GM18507 (cell line): ENCODE measurements around the gene PTCH1.
A peak's percentile ranks its signal among the peaks of the same experiment; 100 is the strongest.

ENCODE experiments used
- DNase-seq: peaks from one replicate; pipeline ENCODE4 v3.0.0; 2011; ENCODE audit warnings: low read depth; ENCODE audit not compliant: insufficient read length; ENCODE audit errors: extremely low spot score
- FAIRE-seq: peaks from 2 replicates; lab custom pipeline; 2011; peaks lifted over from hg19 to GRCh38; lab: Jason Lieb, UNC

The PTCH1 gene

GRCh38 chr9:95503369-95503768 is 13.4 kb downstream of the PTCH1 start:
- FAIRE-seq (no peak), DNase-seq (no peak)

GRCh38 chr9:95502248-95502647 is 14.5 kb downstream of the PTCH1 start:
- DNase-seq (no peak), FAIRE-seq (no peak)

- no peak for DNase-seq
- no peak for FAIRE-seq
Observed at GRCh38 chr9:95499847-95500246, 16.9 kb downstream of the PTCH1 start.

GRCh38 chr9:95499046-95499676 is 17.6 kb downstream of the PTCH1 start:
- DNase-seq (no peak), FAIRE-seq (no peak)

- FAIRE-seq = no peak
- DNase-seq = no peak
Observed at GRCh38 chr9:95498641-95499040, 18.1 kb downstream of the PTCH1 start.

GRCh38 chr9:95497772-95498171 is 19.0 kb downstream of the PTCH1 start:
- DNase-seq (no peak), FAIRE-seq (no peak)

- FAIRE-seq (no peak), DNase-seq (no peak)
Observed at GRCh38 chr9:95496687-95497086, 20.1 kb downstream of the PTCH1 start.

- DNase-seq = no peak
- FAIRE-seq = no peak
Observed at GRCh38 chr9:95495961-95496360, 20.8 kb downstream of the PTCH1 start.

- no peak for FAIRE-seq
- DNase-seq = no peak
Observed at GRCh38 chr9:95495529-95495928, 21.2 kb downstream of the PTCH1 start.

GRCh38 chr9:95494416-95495371 is 22.1 kb downstream of the PTCH1 start:
- peak; percentile 86 for FAIRE-seq

GRCh38 chr9:95494022-95494415 is 22.8 kb downstream of the PTCH1 start:
- no peak for DNase-seq
- FAIRE-seq = no peak

More at GRCh38 chr9:95494416-95495371, 22.1 kb downstream of the PTCH1 start:
- DNase-seq = peak; percentile 50

GRCh38 chr9:95493402-95493801 is 23.4 kb downstream of the PTCH1 start:
- DNase-seq = no peak
- no peak for FAIRE-seq

GRCh38 chr9:95491543-95492320 is 25.0 kb downstream of the PTCH1 start:
- no peak for DNase-seq
- no peak for FAIRE-seq

- DNase-seq (no peak), FAIRE-seq (no peak)
Observed at GRCh38 chr9:95488954-95489353, 27.8 kb downstream of the PTCH1 start.

GRCh38 chr9:95486318-95486717 is 30.5 kb downstream of the PTCH1 start:
- FAIRE-seq (no peak), DNase-seq (no peak)

- FAIRE-seq (no peak), DNase-seq (no peak)
Observed at GRCh38 chr9:95484225-95484624, 32.5 kb downstream of the PTCH1 start.

GRCh38 chr9:95483431-95483830 is 33.3 kb downstream of the PTCH1 start:
- FAIRE-seq = no peak
- DNase-seq = no peak

GRCh38 chr9:95482621-95483020 is 34.1 kb downstream of the PTCH1 start:
- DNase-seq (no peak), FAIRE-seq (no peak)

GRCh38 chr9:95481000-95481399 is 35.8 kb downstream of the PTCH1 start:
- DNase-seq (no peak), FAIRE-seq (no peak)

- FAIRE-seq (no peak), DNase-seq (no peak)
Observed at GRCh38 chr9:95480346-95480745, 36.4 kb downstream of the PTCH1 start.
